GM18907 (cell line): ENCODE results near the gene EPB41L3.
A peak's percentile ranks its signal among the peaks of the same experiment; 100 is the strongest.
"Not testable (repeated sequence)": the region's sequence is repeated elsewhere in the genome, so short reads cannot be mapped to it uniquely, and the experiment has no call there.

ENCODE experiments used
- ATAC-seq: cut with Tn5 transposase; IDR thresholded peaks from one replicate; pipeline ENCODE4 v1.9.1; 2021; ENCODE audit warnings: mild to moderate bottlenecking, moderate library complexity; ENCODE audit not compliant: unreplicated experiment

Gene EPB41L3

GRCh38 chr18:5500158-5500939, 43.4 kb downstream of the EPB41L3 start:
- no peak for ATAC-seq

GRCh38 chr18:5498452-5498851, 45.3 kb downstream of the EPB41L3 start:
- ATAC-seq: no peak

- ATAC-seq: no peak
Measured at GRCh38 chr18:5496305-5496704, 47.5 kb downstream of the EPB41L3 start.

- no peak for ATAC-seq
Measured at GRCh38 chr18:5490753-5491480, 52.9 kb downstream of the EPB41L3 start.

GRCh38 chr18:5488844-5489243, 55.0 kb downstream of the EPB41L3 start:
- no peak for ATAC-seq

- ATAC-seq: not testable (repeated sequence)
Measured at GRCh38 chr18:5488044-5488443, 55.8 kb downstream of the EPB41L3 start.

GRCh38 chr18:5484526-5484925, 59.3 kb downstream of the EPB41L3 start:
- no peak for ATAC-seq

GRCh38 chr18:5481621-5482020, 62.2 kb downstream of the EPB41L3 start:
- ATAC-seq: no peak

- no peak for ATAC-seq
Measured at GRCh38 chr18:5478261-5478660, 65.5 kb downstream of the EPB41L3 start.

GRCh38 chr18:5476961-5477800, 66.6 kb downstream of the EPB41L3 start:
- ATAC-seq: no peak

GRCh38 chr18:5475267-5475666, 68.5 kb downstream of the EPB41L3 start:
- ATAC-seq: no peak

- no peak for ATAC-seq
Measured at GRCh38 chr18:5469340-5469739, 74.5 kb downstream of the EPB41L3 start.

- no peak for ATAC-seq
Measured at GRCh38 chr18:5468394-5468793, 75.4 kb downstream of the EPB41L3 start.

GRCh38 chr18:5467671-5468070, 76.1 kb downstream of the EPB41L3 start:
- ATAC-seq: no peak

GRCh38 chr18:5466256-5466655, 77.5 kb downstream of the EPB41L3 start:
- no peak for ATAC-seq

GRCh38 chr18:5464251-5464650, 79.5 kb downstream of the EPB41L3 start:
- ATAC-seq: no peak

GRCh38 chr18:5463831-5464230, 80.0 kb downstream of the EPB41L3 start:
- ATAC-seq: no peak

- ATAC-seq: no peak
Measured at GRCh38 chr18:5463390-5463789, 80.4 kb downstream of the EPB41L3 start.

- ATAC-seq: no peak
Measured at GRCh38 chr18:5462227-5462626, 81.6 kb downstream of the EPB41L3 start.

- ATAC-seq: no peak
Measured at GRCh38 chr18:5461041-5461440, 82.8 kb downstream of the EPB41L3 start.

- ATAC-seq: peak; percentile 19
Measured at GRCh38 chr18:5457462-5457957, 86.3 kb downstream of the EPB41L3 start.
